Testis (tissue), 2 donors: ENCODE data around the gene MSRB3.

ENCODE experiments used
- POLR2A ChIP-seq: fragments of 450-650 bp; IDR thresholded peaks from one replicate; pipeline ENCODE4 v1.6.1; 2017; ENCODE audit warnings: antibody characterized with exemption, mild to moderate bottlenecking, moderate library complexity
- TF ChIP-seq, protein P1 (sequence below), 3 experiments: fragments of 450-650 bp in 2 of 3; fragments of 200-600 bp in 1 of 3; sonication (generic) in 1 of 3; IDR thresholded peaks; one replicate each; pipeline ENCODE4 v1.5.1; 2016 to 2019; ENCODE audit warnings: antibody characterized with exemption in 3 of 3, mild to moderate bottlenecking in 2 of 3, moderate library complexity in 1 of 3

DNA sequence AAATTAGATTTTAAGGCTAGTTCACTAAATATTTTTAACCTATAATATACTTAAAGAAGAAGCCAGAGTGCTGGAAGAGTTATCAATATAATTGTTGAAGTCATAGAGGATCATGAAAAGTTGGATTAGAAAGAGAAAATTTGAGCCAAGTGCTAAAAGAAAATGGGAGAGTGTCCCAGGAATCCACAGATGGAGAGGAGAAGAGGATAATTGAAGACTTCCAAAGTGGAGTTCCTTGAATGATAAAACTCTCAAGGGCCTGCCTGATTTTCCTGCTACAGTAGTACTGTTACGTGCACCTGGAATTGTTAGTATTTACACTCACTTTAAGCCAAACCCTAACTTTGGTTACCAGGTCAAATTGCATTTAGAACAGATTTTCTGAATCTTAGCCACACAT is 113.2 kb downstream of the MSRB3 start:
- TF ChIP-seq, protein P1, sequence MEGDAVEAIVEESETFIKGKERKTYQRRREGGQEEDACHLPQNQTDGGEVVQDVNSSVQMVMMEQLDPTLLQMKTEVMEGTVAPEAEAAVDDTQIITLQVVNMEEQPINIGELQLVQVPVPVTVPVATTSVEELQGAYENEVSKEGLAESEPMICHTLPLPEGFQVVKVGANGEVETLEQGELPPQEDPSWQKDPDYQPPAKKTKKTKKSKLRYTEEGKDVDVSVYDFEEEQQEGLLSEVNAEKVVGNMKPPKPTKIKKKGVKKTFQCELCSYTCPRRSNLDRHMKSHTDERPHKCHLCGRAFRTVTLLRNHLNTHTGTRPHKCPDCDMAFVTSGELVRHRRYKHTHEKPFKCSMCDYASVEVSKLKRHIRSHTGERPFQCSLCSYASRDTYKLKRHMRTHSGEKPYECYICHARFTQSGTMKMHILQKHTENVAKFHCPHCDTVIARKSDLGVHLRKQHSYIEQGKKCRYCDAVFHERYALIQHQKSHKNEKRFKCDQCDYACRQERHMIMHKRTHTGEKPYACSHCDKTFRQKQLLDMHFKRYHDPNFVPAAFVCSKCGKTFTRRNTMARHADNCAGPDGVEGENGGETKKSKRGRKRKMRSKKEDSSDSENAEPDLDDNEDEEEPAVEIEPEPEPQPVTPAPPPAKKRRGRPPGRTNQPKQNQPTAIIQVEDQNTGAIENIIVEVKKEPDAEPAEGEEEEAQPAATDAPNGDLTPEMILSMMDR (IDR thresholded peaks at IDR 0.05): no peak
- no peak for TF ChIP-seq POLR2A
